ENCODE data around the gene MPRIP. TPM values are rescaled to one million over a fixed set of nuclear protein-coding genes. Genes with fewer than 3 reads are reported as not detected.

The MPRIP gene
- polyA plus RNA-seq, 1 donor (not counting 4 experiments of a cell fraction or from before 2014, with no cell fraction given): 113 TPM

DNA sequence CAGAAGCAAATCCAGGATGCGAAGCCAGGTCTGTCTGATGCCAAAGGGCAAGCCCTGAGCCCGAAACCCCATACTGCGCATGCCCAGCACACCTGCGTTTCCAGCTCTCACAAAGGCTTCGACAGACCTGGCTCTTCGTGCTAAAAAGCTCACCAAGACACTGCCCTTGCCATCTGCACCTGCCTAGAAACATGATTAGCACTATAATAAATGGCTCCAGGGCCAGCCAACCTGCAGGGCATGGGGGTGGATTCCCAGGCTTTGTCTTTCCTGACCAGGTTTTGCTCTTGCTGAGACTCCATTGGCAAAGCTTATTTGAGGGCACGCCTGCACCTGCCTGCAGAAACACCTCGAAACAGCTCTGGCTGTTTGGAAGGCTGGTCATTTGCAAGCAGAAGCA lies 178.3 kb downstream of the MPRIP start:
- H3K9me3 ChIP-seq (ENCODE audit: control insufficient read depth, low read depth, low read length): no peaks in the 10 kb centered on the region
- H3K4me1 ChIP-seq (ENCODE audit: control insufficient read depth, extremely low read depth, insufficient read depth, low read length): no peaks in the 10 kb centered on the region
- FAIRE-seq (no peak), DNase-seq (ENCODE audit: low read depth, low spot score) (no peak)
- H4K20me1 ChIP-seq (ENCODE audit: control insufficient read depth, extremely low read depth, insufficient read depth, low read length): peaks cover 2% of the 10 kb centered on the region
- dilution Hi-C loops (cut with MboI; ENCODE audit: extremely low pct_ligation_motif_present, low sequenced_read_pairs): no loop called here
- H3K36me3 ChIP-seq (ENCODE audit: control insufficient read depth in 2 of 2, extremely low read depth in 1 of 2, insufficient read depth in 2 of 2, low read length in 2 of 2): peaks cover 38 to 62% of the 10 kb centered on the region in 2 experiments
- no peak overlapping the region for H3K27ac ChIP-seq (ENCODE audit: control insufficient read depth, insufficient read depth, low read length)
- no peak overlapping the region for H3K4me3 ChIP-seq (ENCODE audit: control insufficient read depth in 2 of 3, extremely low read depth in 1 of 3, insufficient read depth in 2 of 3, low read depth in 1 of 3, low read length in 3 of 3)
- H2AFZ ChIP-seq (ENCODE audit: control insufficient read depth, low read length): no peak overlapping the region
- no peak overlapping the region for H3K9ac ChIP-seq (ENCODE audit: control insufficient read depth, extremely low read depth, insufficient read depth, low read length)
- no peak overlapping the region for H3K4me2 ChIP-seq (ENCODE audit: control insufficient read depth, extremely low read depth, insufficient read depth, low read depth, low read length)
- H3K27me3 ChIP-seq (ENCODE audit: control insufficient read depth, extremely low read depth, insufficient read depth, low read length): no peaks in the 10 kb centered on the region
- no peaks in the 10 kb centered on the region for H3K79me2 ChIP-seq (ENCODE audit: control insufficient read depth, insufficient read depth, low read length)
- TF ChIP-seq, protein P1, sequence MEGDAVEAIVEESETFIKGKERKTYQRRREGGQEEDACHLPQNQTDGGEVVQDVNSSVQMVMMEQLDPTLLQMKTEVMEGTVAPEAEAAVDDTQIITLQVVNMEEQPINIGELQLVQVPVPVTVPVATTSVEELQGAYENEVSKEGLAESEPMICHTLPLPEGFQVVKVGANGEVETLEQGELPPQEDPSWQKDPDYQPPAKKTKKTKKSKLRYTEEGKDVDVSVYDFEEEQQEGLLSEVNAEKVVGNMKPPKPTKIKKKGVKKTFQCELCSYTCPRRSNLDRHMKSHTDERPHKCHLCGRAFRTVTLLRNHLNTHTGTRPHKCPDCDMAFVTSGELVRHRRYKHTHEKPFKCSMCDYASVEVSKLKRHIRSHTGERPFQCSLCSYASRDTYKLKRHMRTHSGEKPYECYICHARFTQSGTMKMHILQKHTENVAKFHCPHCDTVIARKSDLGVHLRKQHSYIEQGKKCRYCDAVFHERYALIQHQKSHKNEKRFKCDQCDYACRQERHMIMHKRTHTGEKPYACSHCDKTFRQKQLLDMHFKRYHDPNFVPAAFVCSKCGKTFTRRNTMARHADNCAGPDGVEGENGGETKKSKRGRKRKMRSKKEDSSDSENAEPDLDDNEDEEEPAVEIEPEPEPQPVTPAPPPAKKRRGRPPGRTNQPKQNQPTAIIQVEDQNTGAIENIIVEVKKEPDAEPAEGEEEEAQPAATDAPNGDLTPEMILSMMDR (optimal IDR thresholded peaks at IDR 0.05 in 1 of 3, IDR thresholded peaks at IDR 0.05 in 1 of 3, conservative IDR thresholded peaks at IDR 0.05 in 1 of 3; ENCODE audit: extremely low read depth in 1 of 3, insufficient read depth in 2 of 3, low read length in 3 of 3): no peak
- no peak for TF ChIP-seq EZH2 (IDR thresholded peaks at IDR 0.05; ENCODE audit: low read length)
- no peaks in the 10 kb centered on the region for H3K9me1 ChIP-seq (ENCODE audit: control insufficient read depth, extremely low read depth, insufficient read depth, low read length)

- FAIRE-seq (no peak), DNase-seq (ENCODE audit: low read depth, low spot score) (no peak)
- Histone ChIP-seq H3K4me3 (ENCODE audit: control insufficient read depth in 2 of 3, extremely low read depth in 1 of 3, insufficient read depth in 2 of 3, low read depth in 1 of 3, low read length in 3 of 3) (no peak overlapping the region), H3K36me3 (ENCODE audit: control insufficient read depth in 2 of 2, extremely low read depth in 1 of 2, insufficient read depth in 2 of 2, low read length in 2 of 2) (peaks cover 44 to 61% of the 10 kb centered on the region in 2 experiments), H3K27me3 (ENCODE audit: control insufficient read depth, extremely low read depth, insufficient read depth, low read length) (no peaks in the 10 kb centered on the region), H2AFZ (ENCODE audit: control insufficient read depth, low read length) (no peak overlapping the region), H3K9me1 (ENCODE audit: control insufficient read depth, extremely low read depth, insufficient read depth, low read length) (no peaks in the 10 kb centered on the region), H4K20me1 (ENCODE audit: control insufficient read depth, extremely low read depth, insufficient read depth, low read length) (peaks cover 2% of the 10 kb centered on the region), H3K27ac (ENCODE audit: control insufficient read depth, insufficient read depth, low read length) (no peak overlapping the region), H3K9me3 (ENCODE audit: control insufficient read depth, low read depth, low read length) (no peaks in the 10 kb centered on the region), H3K4me2 (ENCODE audit: control insufficient read depth, extremely low read depth, insufficient read depth, low read depth, low read length) (no peak overlapping the region), H3K9ac (ENCODE audit: control insufficient read depth, extremely low read depth, insufficient read depth, low read length) (no peak overlapping the region), H3K4me1 (ENCODE audit: control insufficient read depth, extremely low read depth, insufficient read depth, low read length) (no peaks in the 10 kb centered on the region), H3K79me2 (ENCODE audit: control insufficient read depth, insufficient read depth, low read length) (no peaks in the 10 kb centered on the region)
- dilution Hi-C loops (cut with MboI; ENCODE audit: extremely low pct_ligation_motif_present, low sequenced_read_pairs): no loop called here
- TF ChIP-seq EZH2 (IDR thresholded peaks at IDR 0.05; ENCODE audit: low read length): no peak
- TF ChIP-seq, protein P1 (optimal IDR thresholded peaks at IDR 0.05 in 1 of 3, IDR thresholded peaks at IDR 0.05 in 1 of 3, conservative IDR thresholded peaks at IDR 0.05 in 1 of 3; ENCODE audit: extremely low read depth in 1 of 3, insufficient read depth in 2 of 3, low read length in 3 of 3): no peak
Observed at GRCh38 chr17:17221329-17221728, 179.1 kb downstream of the MPRIP start.
